CD4-positive, alpha-beta T cell treated with Interferon gamma for 1 hour (primary cell): ENCODE results near the gene TRIM56.
A peak's percentile ranks its signal among the peaks of the same experiment; 100 is the strongest.
"Not testable (repeated sequence)": the region's sequence is repeated elsewhere in the genome, so short reads cannot be mapped to it uniquely, and the experiment has no call there.

Experiments
- DNase-seq: peaks from one replicate; pipeline ENCODE4 v3.0.0-alpha.2; 2020

The TRIM56 gene

DNA sequence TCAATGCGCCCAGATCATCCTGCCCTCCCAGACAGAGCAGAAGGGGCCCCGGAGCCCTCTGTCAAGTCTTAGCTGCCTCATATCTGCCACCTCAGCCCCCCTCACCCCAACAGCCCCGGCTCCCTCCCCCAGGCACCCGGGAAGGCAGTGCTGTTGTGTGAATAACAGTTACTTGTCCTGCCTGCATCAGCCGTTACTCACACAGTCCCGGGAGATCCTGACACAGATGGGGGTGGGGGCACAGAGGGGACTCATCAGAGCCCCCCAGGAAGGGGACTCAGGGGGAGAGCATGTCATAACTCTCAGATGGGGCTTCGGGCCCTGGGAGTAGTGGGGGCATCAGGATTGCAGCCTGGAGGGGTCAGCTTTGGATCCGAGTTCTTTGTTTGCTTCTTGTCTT lies 29.2 kb downstream of the TRIM56 start:
- no peak for DNase-seq

DNA sequence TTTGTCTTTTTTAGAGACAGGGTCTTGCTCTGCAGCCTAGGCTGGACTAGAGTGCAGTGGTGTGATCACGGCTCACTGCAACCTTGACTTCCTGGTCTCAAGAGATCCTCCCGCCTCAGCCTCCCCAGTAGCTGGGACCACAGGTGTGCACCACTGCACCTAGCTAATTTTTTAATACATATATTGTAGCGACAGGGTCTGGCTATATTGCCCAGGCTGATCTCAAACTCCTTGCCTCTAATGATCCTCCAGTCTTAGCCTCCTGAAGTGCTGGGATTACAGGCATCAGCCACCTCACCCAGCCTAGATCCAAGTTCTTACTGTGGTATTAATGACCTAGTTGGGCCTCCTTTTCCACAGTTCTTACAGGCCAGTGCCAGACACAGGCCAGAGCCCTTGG lies 29.9 kb downstream of the TRIM56 start:
- no peak for DNase-seq

DNA sequence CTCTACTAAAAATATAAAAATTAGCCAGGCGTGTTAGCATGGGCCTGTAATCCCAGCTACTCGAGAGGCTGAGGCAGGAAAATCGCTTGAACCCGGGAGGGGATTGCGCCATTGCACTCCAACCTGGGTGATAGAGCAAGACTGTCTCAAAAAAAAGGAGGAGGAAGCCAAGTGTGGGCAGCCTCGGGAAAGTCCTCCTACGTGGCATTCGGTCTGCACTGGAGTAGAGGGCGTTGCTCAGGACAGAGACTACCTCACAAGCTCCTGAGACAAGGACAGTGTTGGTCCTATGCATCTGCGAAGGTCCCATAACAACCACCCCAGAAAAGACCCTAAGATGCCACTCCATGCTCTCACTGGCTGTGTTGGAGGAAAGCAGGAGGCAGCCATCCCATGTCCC lies 31.6 kb downstream of the TRIM56 start:
- no peak for DNase-seq

DNA sequence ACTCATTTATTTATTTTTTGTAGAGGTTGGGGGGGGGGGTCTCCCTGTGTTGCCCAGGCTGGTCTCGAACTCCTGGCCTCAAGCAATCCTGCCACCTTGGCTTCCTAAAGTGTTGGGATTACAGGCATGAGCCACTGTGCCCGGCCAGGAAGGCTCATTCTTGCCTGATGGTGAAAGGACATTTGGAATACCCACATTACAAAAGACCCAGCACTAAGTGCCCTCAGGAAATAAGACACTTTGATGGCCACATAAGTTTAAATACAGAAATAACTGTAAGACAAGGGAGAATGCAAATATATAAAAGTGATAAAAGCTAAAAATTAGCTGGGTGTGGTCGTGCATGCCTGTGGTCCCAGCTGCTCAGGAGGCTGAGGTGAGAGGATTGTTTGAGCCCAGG lies 33.6 kb downstream of the TRIM56 start:
- no peak for DNase-seq

DNA sequence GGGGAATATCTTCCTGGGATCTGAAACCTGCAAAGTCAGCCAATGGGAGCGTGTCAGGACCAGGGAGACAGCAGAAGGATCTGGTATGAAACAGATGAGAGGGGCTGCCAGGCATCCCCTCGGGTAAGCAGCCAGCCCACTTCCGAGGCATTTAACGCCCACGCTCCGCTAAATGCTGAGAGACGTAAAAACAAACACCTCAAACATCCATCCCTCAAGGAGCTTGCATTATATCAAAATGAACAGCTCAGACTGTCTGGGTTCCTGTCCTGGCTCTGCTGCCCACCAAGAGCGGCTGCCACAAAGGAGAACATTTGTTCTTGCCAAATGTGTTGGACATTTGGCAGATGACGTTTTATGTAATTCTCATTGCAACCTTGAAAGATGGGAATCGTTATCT lies 34.6 kb downstream of the TRIM56 start:
- DNase-seq, result no peak

DNA sequence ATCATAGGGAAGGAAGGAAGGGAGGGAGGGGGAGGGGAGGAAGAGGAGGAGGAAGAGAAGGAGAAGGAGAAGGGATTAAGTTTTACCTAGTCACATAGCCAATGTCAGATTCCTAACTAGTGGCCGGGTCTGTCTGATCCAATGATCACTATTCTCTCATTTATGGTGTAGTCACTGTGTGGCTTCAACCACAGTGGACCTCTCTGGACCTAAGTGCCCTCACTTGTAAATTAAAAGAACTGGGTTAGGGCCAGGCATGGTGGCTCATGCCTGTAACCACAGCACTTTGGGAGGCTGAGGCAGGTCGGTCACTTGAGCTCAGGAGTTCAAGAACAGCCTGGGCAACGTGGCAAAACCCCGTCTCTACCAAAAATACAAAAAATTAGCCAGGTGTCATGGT lies 35.0 kb downstream of the TRIM56 start:
- no peak for DNase-seq

DNA sequence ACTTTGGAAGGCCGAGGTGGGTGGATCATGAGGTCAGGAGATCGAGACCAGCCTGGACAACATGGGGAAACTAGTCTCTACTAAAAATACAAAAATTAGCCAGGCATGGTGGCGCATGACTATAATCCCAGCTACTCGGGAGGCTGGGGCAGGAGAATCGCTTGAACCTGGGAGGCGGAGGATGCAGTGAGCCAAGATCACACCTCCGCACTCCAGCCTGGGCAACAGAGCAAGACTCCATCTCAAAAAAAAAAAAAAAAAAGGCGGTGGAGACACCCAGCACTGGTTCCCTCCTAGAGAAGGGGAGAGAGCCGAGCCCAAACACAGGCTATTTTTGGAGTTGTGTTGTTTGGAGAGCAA lies 36.3 kb downstream of the TRIM56 start:
- DNase-seq, result not testable (repeated sequence)

DNA sequence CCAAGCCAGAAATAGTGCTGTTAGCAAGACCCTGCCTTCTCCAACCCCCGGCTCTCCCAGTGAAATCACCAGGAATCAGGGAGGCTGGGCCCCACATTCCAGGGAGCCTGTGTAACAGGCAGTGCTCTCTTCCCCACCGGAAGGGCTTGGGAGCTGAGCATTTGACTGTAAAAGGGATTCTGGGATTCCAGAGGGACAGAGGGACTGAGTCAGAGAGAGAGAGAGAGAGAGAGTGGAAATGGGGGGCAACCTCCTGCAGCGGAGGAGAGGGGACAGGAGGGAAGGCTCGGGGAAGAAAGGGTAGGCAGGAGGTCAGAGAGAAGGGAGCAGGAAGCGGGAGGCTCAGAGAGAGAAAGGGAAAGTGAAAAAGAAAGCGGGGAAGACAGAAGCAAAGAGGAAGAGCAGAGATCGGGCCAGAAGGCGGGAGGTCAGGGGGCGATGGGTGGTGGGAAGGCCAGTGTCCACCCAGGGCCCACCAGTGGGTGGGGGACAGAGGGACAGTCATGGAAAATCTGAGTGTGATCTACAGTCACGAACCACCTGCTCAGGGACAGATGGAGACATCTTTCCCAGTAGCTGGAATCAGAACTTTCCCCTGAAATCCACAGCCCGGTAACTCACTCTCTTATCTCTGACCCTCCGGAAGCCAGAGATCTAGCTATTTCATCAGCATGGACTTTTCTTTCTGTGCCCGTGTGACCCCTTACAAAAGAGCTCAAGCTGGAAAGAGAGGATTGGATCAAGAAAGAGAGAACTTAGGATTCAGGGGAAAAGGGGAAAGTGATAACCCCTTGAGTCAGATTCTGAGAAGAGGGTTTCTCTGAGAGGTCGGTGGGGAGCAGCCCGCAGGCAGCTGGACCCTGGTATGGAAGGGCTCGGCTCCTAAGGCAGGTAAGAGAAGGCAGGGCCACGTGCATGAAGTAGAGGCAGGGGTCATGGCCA lies 37.0 kb downstream of the TRIM56 start:
- no peak for DNase-seq

DNA sequence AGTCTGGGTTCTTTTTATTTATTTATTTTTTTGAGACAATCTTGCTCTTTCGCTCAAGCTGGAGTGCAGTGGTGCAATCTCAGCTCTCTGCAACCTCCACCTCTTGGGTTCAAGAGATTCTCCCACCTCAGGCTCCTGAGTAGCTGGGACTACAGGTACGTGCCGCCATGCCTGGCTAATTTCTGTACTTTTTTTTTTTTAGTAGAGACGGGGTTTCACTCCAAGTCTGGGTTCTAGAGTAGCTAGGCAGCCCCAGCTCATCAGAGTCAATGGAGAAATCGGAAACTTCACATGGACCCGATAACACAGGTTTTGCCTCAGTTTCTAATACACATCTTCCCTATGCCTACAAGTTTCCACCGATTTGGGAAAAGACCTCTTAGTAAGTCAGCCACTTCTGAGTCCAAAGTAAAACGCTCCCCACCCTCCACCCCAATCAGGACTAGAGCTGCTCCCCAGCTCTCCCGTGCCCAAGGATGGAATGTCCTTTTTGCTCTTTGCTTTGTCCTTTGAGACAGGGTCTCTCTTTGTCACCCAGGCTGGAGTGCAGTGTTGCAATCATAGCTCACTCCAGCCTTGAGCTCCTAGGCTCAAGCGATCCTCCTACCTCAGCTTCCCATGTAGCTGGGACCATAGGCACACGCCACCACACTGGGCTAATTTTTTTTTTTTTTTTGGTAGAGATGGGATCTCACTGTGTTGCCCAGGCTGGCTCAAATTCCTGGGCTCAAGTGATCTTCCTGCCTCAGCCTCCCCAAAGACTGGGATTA lies 37.8 kb downstream of the TRIM56 start:
- DNase-seq, result no peak

DNA sequence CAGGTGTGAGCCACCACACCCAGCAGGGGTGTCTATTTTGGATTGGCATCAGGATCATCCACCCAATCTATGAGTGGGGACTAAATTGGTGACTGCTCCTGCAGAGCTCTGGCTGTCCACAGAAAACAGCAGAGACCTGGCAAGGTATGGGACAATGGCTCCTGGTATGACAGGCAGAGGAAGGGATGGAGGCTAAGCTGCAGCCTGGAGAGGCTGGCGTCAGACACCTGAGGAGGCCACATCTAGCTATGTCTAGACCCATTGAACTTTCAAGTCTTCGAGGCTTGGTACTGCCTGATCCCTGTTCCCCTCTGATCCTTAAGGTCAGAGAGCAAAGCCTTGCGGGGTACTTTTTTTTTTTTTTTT lies 38.4 kb downstream of the TRIM56 start:
- no peak for DNase-seq

DNA sequence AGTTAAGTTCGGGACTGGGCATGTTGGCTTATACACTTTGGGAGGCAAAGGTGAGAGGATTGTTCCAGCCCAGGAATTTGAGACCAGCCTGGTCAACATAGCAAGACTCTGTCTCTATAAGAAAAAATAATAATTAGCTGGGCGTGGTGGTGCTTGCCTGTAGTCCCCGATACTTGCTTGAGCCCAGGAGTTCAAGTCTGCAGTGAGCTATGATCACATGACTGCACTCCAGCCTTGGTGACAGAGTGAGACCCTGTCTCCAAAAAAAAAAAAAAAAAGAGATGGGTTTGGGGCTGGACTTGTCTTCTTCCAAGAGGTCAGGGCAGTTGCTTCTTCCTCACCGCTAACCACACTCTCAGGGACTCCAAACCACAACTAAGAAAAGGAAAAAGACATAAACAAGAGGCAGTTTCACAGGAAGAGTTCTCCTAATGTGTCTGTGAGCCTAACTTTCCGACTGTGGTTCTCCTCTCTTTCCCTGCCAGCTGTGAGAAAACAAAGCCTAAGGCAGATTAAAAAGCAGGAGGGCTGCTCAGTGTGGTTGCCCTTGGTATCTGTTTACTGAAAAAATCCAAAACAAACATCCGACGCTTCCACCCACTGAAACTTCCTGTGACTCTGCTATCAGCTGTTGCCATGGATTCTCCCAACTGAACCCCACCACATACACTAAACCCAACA lies 39.2 kb downstream of the TRIM56 start:
- DNase-seq, result no peak

DNA sequence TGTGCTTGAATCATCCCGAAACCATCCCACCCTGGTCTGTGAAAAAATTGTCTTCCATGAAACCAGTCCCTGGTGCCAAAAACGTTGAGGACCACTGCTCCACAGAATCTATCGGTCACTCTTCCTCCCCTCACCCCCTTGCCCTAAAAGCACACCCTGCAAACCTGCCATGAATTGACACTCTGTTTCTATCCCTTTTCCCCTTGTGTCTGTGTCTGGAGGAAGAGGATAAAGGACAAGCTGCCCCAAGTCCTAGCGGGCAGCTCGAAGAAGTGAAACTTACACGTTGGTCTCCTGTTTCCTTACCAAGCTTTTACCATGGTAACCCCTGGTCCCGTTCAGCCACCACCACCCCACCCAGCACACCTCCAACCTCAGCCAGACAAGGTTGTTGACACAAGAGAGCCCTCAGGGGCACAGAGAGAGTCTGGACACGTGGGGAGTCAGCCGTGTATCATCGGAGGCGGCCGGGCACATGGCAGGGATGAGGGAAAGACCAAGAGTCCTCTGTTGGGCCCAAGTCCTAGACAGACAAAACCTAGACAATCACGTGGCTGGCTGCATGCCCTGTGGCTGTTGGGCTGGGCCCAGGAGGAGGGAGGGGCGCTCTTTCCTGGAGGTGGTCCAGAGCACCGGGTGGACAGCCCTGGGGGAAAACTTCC lies 40.8 kb downstream of the TRIM56 start:
- DNase-seq, result peak; percentile 38

DNA sequence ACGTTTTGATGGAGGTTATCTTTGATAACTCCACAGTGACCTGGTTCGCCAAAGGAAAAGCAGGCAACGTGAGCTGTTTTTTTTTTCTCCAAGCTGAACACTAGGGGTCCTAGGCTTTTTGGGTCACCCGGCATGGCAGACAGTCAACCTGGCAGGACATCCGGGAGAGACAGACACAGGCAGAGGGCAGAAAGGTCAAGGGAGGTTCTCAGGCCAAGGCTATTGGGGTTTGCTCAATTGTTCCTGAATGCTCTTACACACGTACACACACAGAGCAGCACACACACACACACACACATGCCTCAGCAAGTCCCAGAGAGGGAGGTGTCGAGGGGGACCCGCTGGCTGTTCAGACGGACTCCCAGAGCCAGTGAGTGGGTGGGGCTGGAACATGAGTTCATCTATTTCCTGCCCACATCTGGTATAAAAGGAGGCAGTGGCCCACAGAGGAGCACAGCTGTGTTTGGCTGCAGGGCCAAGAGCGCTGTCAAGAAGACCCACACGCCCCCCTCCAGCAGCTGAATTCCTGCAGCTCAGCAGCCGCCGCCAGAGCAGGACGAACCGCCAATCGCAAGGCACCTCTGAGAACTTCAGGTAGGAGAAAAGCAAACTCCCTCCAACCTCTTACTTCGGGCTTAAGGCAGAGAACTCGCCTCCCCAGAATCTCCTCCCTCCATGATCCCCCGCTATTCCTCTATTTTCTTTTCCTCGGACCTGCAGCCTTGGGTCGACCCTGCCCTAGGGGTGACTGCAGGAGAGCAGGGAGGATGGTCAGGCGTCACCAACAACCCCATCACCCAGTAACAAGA lies 41.6 kb downstream of the TRIM56 start, which contains the start of gene SERPINE1:
TSS of gene SERPINE1 (plus strand) at position 454 of the 809 bp plus-strand sequence. CDS start 1,290 bp downstream, outside the sequence.
- peak; percentile 71 for DNase-seq

DNA sequence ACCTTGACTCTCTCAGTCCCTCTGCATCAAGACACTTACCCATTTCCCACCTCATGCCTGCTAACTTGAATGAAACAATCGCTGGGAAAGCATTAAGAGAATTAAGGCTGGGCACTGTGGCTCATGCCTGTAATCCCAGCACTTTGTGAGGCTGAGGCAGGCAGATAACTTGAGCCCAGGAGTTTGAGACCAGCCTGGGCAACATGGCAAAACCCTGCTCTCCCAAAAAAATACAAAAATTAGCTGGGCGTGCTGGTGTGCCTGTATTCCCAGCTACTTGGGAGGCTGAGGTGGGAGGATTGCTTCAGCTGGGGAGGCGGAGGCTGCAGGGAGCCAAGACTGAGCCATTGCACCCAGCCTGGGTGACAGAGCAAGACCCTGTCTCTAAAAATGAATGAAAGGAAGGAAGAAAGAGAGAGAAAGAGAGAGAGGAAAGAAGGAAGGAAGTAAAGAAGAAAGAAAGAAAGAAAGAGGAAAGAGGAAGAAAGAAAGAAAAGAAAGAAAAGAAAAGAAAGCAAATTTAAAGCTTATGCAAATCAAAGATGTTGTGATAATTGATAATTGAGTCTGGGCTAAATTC lies 42.3 kb downstream of the TRIM56 start:
- no peak for DNase-seq

DNA sequence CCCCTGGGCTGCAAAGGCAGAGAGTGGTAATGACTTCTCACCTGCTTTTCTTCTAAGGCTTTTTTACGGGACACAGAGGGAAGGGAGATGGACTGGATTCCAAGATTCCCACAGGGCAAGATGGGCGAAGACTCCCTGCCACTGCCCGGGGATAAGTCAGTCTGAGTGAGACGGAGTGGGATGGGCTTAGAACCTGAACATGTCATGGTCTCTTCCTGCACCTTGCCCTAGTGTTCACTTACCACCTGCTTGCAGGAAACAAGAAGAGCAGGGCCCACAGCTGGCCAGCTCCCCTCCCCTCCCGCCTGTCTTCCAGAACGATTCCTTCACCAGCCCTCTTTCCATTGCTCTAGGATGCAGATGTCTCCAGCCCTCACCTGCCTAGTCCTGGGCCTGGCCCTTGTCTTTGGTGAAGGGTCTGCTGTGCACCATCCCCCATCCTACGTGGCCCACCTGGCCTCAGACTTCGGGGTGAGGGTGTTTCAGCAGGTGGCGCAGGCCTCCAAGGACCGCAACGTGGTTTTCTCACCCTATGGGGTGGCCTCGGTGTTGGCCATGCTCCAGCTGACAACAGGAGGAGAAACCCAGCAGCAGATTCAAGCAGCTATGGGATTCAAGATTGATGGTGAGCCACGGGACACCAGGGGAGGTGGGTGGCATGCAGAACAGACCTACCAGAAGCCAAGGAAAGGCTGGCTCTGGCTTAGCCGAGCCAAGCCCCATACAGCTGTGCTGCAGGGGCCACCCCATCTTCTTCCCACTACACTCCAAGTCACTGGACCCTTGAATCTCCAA lies 43.0 kb downstream of the TRIM56 start:
- DNase-seq, result no peak

DNA sequence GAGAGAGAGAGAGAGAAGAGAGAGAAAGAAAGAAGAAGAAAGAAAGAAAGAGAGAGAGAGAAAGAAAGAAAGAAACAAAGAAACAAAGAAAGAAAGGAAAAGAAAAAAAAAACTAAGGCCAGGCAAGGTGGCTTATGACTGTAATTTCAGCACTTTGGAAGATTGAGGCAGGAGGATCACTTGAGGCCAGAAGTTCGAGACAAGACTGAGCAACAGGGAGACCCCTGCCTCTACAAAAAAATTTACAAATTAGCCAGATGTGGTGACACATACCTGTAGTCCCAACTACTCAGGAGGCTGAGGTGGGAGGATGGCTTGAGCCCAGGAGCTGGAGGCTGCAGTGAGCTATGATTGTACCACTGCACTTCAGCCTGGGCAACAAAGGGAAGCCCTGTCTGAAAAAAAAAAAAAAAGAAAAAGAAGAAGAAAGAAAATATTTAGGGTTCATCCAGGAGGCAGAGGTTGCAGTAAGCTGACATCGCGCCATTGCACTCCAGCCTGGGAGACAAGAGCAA lies 44.4 kb downstream of the TRIM56 start:
- no peak for DNase-seq

DNA sequence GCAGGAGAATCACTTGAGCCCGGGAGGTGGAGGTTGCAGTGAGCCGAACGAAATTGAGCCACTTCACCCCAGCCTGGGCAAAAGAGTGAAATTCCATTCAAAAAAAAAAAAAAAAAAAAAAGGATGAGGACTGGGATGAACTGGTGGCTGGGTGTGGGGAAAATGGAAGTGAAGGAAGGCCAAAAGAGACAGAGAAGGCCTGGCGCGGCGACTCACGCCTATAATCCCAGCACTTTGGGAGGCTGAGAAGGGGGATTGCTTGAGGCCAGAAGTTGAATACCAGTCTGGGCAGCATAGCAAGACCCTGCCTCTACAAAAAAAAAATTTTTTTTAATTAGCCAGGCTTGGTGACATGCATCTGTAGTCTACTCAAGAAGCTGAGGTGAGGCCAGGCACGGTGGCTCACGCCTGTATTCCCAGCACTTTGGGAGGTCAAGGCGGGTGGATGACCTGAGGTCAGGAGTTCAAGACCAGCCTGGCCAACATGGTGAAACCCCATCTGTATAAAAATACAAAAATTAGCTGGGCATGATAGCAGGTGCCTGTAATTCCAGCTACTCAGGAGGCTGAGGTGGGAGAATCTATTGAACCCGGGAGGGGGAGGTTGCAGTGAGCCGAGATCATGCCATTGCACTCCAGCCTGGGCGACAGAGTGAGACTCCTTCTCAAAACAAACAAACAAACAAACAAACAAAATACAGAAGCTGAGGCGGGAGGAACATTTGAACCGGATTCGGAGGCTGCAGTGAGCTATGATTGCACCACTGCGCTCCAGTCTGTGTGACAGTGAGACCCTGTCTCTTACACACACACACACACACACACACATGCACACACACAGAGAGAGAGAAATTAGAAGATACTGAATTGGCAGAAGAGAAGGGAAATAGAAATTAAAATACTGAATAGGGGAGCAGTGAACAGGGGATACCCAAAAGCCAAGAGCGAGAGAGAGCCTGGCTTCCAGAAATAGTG lies 47.6 kb downstream of the TRIM56 start:
- DNase-seq, result not testable (repeated sequence)

DNA sequence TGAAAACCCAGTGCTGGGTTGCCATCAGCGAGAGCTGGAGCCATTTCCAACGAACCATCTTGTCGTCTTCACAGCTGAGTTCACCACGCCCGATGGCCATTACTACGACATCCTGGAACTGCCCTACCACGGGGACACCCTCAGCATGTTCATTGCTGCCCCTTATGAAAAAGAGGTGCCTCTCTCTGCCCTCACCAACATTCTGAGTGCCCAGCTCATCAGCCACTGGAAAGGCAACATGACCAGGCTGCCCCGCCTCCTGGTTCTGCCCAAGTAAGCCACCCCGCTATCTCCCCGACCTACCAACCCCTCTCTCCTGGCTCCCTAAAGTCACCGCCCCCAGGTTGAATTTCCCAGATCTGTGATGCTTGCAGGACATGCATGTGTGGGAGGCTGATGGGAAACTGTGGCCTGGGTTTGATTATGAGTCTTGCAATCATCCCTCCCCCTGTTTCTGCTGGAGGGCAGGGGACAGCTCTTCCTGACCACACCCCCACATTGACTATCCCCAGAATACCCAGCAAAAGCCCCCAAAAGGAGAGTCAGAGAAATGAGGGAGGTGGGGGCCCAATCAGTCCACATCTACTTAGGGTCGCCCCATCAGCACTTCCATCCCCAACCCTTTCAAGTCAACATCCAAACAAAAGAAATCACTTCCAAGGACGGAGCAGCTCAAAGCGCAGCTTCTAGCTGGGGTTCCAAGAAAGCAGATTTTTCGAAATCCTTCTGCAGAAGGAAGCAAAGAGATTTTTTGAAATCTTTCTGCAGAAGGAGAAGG lies 48.5 kb downstream of the TRIM56 start:
- no peak for DNase-seq
